HAP-1 (cell line): ENCODE measurements around the gene MIGA1.
"Not testable (repeated sequence)": the region's sequence is repeated elsewhere in the genome, so short reads cannot be mapped to it uniquely, and the experiment has no call there.

Source experiments
- DNase-seq, 2 experiments: peaks; one replicate each; pipeline ENCODE4 v3.0.0-alpha.2; 2016 to 2020; ENCODE audit warnings: low spot score in 2 of 2
- H3K27me3 ChIP-seq: fragments of 250-450 bp; sonication (Bioruptor Pico); 2 replicates; pipeline ENCODE4 v1.5.1; 2020; ENCODE audit warnings: low read depth, mild to moderate bottlenecking, moderate library complexity
- H3K36me3 ChIP-seq: fragments of 250-450 bp; sonication (Bioruptor Pico); replicated peaks from 2 replicates; pipeline ENCODE4 v1.5.1; 2020; ENCODE audit warnings: mild to moderate bottlenecking
- H3K4me1 ChIP-seq: fragments of 250-450 bp; sonication (Bioruptor Pico); 2 replicates; pipeline ENCODE4 v1.5.1; 2020; ENCODE audit warnings: mild to moderate bottlenecking
- H3K4me3 ChIP-seq: fragments of 250-450 bp; sonication (Bioruptor Pico); 2 replicates; pipeline ENCODE4 v1.5.1; 2020; ENCODE audit warnings: mild to moderate bottlenecking, moderate library complexity
- H3K9me3 ChIP-seq: fragments of 250-450 bp; sonication (Bioruptor Pico); 2 replicates; pipeline ENCODE4 v1.5.1; 2020; ENCODE audit warnings: mild to moderate bottlenecking, moderate library complexity
- in situ Hi-C: fragments of 300-500 bp; cut with MboI; formaldehyde crosslinking; loops from 3 replicates; pipeline ENCODE4 v1.14.3; 2020; ENCODE audit warnings: low sequenced_read_pairs, inconsistent platforms, mixed read lengths

The MIGA1 gene

GRCh38 chr1:77779529-77780281, at the start of gene MIGA1:
TSS of gene MIGA1 (plus strand) at chr1:77779649. CDS start at chr1:77783253, 3,604 bp downstream.
- Histone ChIP-seq H3K36me3 (peaks cover 14% of the 10 kb centered on the region), H3K27me3 (no peaks in the 10 kb centered on the region), H3K4me3 (peak within 1 kb of the TSS; percentile 78), H3K4me1 (peaks cover 6% of the 10 kb centered on the region), H3K9me3 (peaks cover 6% of the 10 kb centered on the region)
- peak; percentile 91 to 92 for DNase-seq
- in situ Hi-C loops = no loop called here

- H3K4me3 ChIP-seq = no peak overlapping the region
- in situ Hi-C loops = no loop called here
- no peaks in the 10 kb centered on the region for H3K9me3 ChIP-seq
- no peak for DNase-seq
- no peaks in the 10 kb centered on the region for H3K27me3 ChIP-seq
- peaks cover 20% of the 10 kb centered on the region for H3K36me3 ChIP-seq
- no peaks in the 10 kb centered on the region for H3K4me1 ChIP-seq
These were observed 47.4 kb upstream of the MIGA1 start for GRCh38 chr1:77732090-77732489.

- Histone ChIP-seq H3K27me3 (no peaks in the 10 kb centered on the region), H3K4me3 (no peak overlapping the region), H3K36me3 (peaks cover 7% of the 10 kb centered on the region), H3K4me1 (no peaks in the 10 kb centered on the region), H3K9me3 (no peaks in the 10 kb centered on the region)
- in situ Hi-C loops = no loop called here
- DNase-seq = no peak
These were observed 40.2 kb upstream of the MIGA1 start for GRCh38 chr1:77739235-77739634.

- no peaks in the 10 kb centered on the region for H3K27me3 ChIP-seq
- H3K4me1 ChIP-seq = no peaks in the 10 kb centered on the region
- no peaks in the 10 kb centered on the region for H3K9me3 ChIP-seq
- in situ Hi-C loops = no loop called here
- DNase-seq = no peak
- H3K4me3 ChIP-seq = no peak overlapping the region
- H3K36me3 ChIP-seq = peaks cover 3% of the 10 kb centered on the region
These were observed 38.1 kb upstream of the MIGA1 start for GRCh38 chr1:77741316-77741715.

- peaks cover 3% of the 10 kb centered on the region for H3K36me3 ChIP-seq
- H3K4me3 ChIP-seq = no peak overlapping the region
- H3K4me1 ChIP-seq = no peaks in the 10 kb centered on the region
- H3K9me3 ChIP-seq = no peaks in the 10 kb centered on the region
- H3K27me3 ChIP-seq = no peaks in the 10 kb centered on the region
- DNase-seq = no peak
- in situ Hi-C loops = no loop called here
These were observed 37.4 kb upstream of the MIGA1 start for GRCh38 chr1:77742011-77742555.

- H3K4me3 ChIP-seq = no peak overlapping the region
- H3K9me3 ChIP-seq = no peaks in the 10 kb centered on the region
- H3K27me3 ChIP-seq = no peaks in the 10 kb centered on the region
- no peak for DNase-seq
- in situ Hi-C loops = no loop called here
- H3K36me3 ChIP-seq = no peaks in the 10 kb centered on the region; the same call in none of the 2 replicates
- H3K4me1 ChIP-seq = peaks cover 2% of the 10 kb centered on the region; the same call in 1 of the 2 replicates
These were observed 34.9 kb upstream of the MIGA1 start for GRCh38 chr1:77744576-77744975.

GRCh38 chr1:77749489-77749888, 30.0 kb upstream of the MIGA1 start:
- H3K9me3 ChIP-seq, H3K4me1 ChIP-seq, H3K36me3 ChIP-seq, DNase-seq, H3K4me3 ChIP-seq, H3K27me3 ChIP-seq, in situ Hi-C loops: not testable (repeated sequence)

- in situ Hi-C loops = no loop called here
- H3K4me3 ChIP-seq = no peak overlapping the region
- no peak for DNase-seq
- no peaks in the 10 kb centered on the region for H3K9me3 ChIP-seq
- H3K36me3 ChIP-seq = no peaks in the 10 kb centered on the region
- H3K4me1 ChIP-seq = peaks cover 15% of the 10 kb centered on the region
- H3K27me3 ChIP-seq = no peaks in the 10 kb centered on the region
These were observed 23.2 kb upstream of the MIGA1 start for GRCh38 chr1:77756052-77756754.

GRCh38 chr1:77757066-77757584, 22.3 kb upstream of the MIGA1 start:
- H3K36me3 ChIP-seq = no peaks in the 10 kb centered on the region
- no peak overlapping the region for H3K4me3 ChIP-seq
- in situ Hi-C loops = no loop called here
- no peaks in the 10 kb centered on the region for H3K27me3 ChIP-seq
- no peaks in the 10 kb centered on the region for H3K9me3 ChIP-seq
- H3K4me1 ChIP-seq = peaks cover 15% of the 10 kb centered on the region
- no peak for DNase-seq

GRCh38 chr1:77757603-77758002, 21.8 kb upstream of the MIGA1 start:
- H3K36me3 ChIP-seq = no peaks in the 10 kb centered on the region
- in situ Hi-C loops = no loop called here
- H3K27me3 ChIP-seq = no peaks in the 10 kb centered on the region
- peaks cover 15% of the 10 kb centered on the region for H3K4me1 ChIP-seq
- no peaks in the 10 kb centered on the region for H3K9me3 ChIP-seq
- no peak for DNase-seq
- peak overlapping the region; percentile 88 for H3K4me3 ChIP-seq

GRCh38 chr1:77759071-77760028, 20.1 kb upstream of the MIGA1 start, which contains the start of gene USP33:
TSS of gene USP33 (minus strand) at chr1:77759852. CDS start at chr1:77741697, 18,155 bp downstream.
- Histone ChIP-seq H3K27me3 (no peaks in the 10 kb centered on the region), H3K9me3 (no peaks in the 10 kb centered on the region), H3K4me3 (peak within 1 kb of the TSS; percentile 88), H3K36me3 (no peaks in the 10 kb centered on the region), H3K4me1 (peaks cover 15% of the 10 kb centered on the region)
- in situ Hi-C loops = no loop called here
- peak; percentile 71 to 93 for DNase-seq

- Histone ChIP-seq H3K27me3 (no peaks in the 10 kb centered on the region), H3K9me3 (no peaks in the 10 kb centered on the region), H3K4me1 (peaks cover 12% of the 10 kb centered on the region), H3K36me3 (no peaks in the 10 kb centered on the region), H3K4me3 (no peak overlapping the region)
- in situ Hi-C loops = no loop called here
- DNase-seq = no peak
These were observed 17.4 kb upstream of the MIGA1 start for GRCh38 chr1:77762072-77762476.

- DNase-seq = no peak
These were observed 11.4 kb upstream of the MIGA1 start for GRCh38 chr1:77768006-77768405.

More at GRCh38 chr1:77768006-77768405, 11.4 kb upstream of the MIGA1 start:
- H3K4me3 ChIP-seq = no peak overlapping the region
- H3K4me1 ChIP-seq = no peaks in the 10 kb centered on the region
- no peaks in the 10 kb centered on the region for H3K36me3 ChIP-seq
- in situ Hi-C loops = no loop called here
- no peaks in the 10 kb centered on the region for H3K27me3 ChIP-seq
- H3K9me3 ChIP-seq = no peaks in the 10 kb centered on the region
